ENCODE results near the gene MYOM1.

DNA sequence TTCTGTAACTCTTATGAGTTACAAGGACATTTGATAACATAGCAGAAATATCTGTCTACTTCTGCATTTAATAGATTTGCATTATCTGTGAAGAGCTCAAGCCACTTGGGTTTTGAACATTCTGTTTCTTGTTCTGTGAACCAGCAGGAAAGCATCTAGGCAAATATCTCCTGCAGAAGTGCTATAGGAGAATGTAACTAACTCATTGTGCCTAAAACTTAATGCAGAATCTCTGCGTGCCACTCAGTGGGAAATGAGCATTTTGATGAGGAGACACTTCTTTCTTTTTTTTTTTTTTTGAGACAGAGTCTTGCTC, 63.5 kb downstream of the MYOM1 start:
- TF ChIP-seq POLR2A (IDR thresholded peaks at IDR 0.05; ENCODE audit: low read length) (no peak), GATA1 (IDR thresholded peaks at IDR 0.05; ENCODE audit: low read depth, low read length) (no peak)
